ENCODE data around the gene SYPL1.

The SYPL1 gene

DNA sequence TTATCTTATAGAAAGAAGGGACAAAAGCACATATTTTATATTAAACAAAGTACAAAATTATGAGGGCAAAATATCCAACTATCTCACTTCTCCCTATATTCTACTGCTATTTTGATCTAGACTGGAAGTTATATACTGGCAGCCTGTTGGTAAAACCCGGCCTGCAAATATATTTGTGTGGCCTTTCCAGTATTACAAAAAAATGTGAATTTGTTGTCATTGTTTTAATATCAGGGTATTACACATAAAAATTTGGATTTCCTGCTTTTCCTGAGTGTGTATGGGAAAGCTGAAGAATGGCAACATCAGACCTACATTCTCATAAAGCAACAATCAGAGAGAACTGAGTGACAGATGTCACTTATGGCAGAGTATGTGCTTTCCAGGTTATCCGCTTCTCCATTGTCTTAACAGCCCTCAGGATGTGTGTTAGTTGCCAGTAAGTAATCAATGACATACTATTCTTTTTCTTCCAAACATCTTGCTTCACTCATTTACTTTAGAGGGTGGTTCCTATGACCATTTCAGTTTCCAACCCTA, 7.3 kb downstream of the SYPL1 start:
- no peak overlapping the region; the same call in 1 of the 2 replicates for H3K27ac ChIP-seq (ENCODE audit: low read length)
- H3K4me1 ChIP-seq (ENCODE audit: insufficient read depth, low read length): peaks cover 68% of the 10 kb centered on the region
- H3K36me3 ChIP-seq (ENCODE audit: insufficient read depth, low read length): peaks cover 30% of the 10 kb centered on the region
- H4K20me1 ChIP-seq (ENCODE audit: insufficient read depth, low read length): peaks cover 65% of the 10 kb centered on the region
- no peaks in the 10 kb centered on the region for H3K9me3 ChIP-seq (ENCODE audit: insufficient read depth, low read length, severe bottlenecking)
- H3K4me2 ChIP-seq (ENCODE audit: insufficient read depth, low read length): peak overlapping the region; percentile 36; the same call in 1 of the 2 replicates
- no peak for TF ChIP-seq EZH2 (IDR thresholded peaks at IDR 0.05; ENCODE audit: borderline replicate concordance, low read depth, low read length, severe bottlenecking)
- TF ChIP-seq, protein P1, sequence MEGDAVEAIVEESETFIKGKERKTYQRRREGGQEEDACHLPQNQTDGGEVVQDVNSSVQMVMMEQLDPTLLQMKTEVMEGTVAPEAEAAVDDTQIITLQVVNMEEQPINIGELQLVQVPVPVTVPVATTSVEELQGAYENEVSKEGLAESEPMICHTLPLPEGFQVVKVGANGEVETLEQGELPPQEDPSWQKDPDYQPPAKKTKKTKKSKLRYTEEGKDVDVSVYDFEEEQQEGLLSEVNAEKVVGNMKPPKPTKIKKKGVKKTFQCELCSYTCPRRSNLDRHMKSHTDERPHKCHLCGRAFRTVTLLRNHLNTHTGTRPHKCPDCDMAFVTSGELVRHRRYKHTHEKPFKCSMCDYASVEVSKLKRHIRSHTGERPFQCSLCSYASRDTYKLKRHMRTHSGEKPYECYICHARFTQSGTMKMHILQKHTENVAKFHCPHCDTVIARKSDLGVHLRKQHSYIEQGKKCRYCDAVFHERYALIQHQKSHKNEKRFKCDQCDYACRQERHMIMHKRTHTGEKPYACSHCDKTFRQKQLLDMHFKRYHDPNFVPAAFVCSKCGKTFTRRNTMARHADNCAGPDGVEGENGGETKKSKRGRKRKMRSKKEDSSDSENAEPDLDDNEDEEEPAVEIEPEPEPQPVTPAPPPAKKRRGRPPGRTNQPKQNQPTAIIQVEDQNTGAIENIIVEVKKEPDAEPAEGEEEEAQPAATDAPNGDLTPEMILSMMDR (IDR thresholded peaks at IDR 0.05; ENCODE audit: borderline replicate concordance, extremely low read depth, low read length, poor library complexity, severe bottlenecking): no peak
- no peak overlapping the region for H3K9ac ChIP-seq (ENCODE audit: low read depth, low read length)
- ATAC-seq (ENCODE audit: insufficient read depth, low read depth) (no peak), DNase-seq (no peak)
- H3K79me2 ChIP-seq (ENCODE audit: insufficient read depth, low read length): peaks cover 100% of the 10 kb centered on the region
- H2AFZ ChIP-seq (ENCODE audit: low read depth, low read length): no peak overlapping the region
- no peak overlapping the region for H3K4me3 ChIP-seq (ENCODE audit: low read depth in 1 of 2, low read length in 2 of 2)
- no peaks in the 10 kb centered on the region for H3K27me3 ChIP-seq (ENCODE audit: insufficient read depth, low read length, poor library complexity)

DNA sequence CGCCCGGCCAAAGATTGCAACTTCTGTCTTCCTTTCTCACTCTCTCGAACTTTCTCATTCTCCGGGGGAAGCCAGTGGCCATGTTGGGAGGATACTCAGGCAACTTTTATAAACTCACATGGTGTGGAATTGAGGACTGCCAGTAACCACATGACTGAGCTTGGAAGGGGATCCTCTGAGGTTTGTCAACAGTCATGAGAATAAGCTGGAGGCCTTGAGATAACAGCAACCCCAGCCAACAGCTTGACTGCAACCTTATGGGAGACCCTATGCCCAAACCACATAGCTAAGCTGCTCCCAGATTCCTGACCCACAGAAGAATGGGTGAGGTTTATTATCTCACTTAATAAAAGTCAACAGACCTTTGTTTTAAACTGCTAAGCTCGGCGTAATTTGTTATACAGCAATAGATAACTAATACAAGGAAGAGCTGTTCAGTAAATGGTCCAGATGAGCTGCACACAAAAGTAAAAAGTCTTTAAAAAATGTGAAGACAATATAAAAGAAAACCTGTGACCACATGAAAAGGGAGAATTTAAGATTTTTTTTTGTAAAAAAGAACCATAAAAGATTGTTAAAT, 9.6 kb downstream of the SYPL1 start:
- Histone ChIP-seq H2AFZ (ENCODE audit: low read depth, low read length) (no peak overlapping the region), H3K4me1 (ENCODE audit: insufficient read depth, low read length) (peaks cover 52% of the 10 kb centered on the region), H3K27me3 (ENCODE audit: insufficient read depth, low read length, poor library complexity) (no peaks in the 10 kb centered on the region), H3K9me3 (ENCODE audit: insufficient read depth, low read length, severe bottlenecking) (no peaks in the 10 kb centered on the region), H3K4me3 (ENCODE audit: low read depth in 1 of 2, low read length in 2 of 2) (no peak overlapping the region), H4K20me1 (ENCODE audit: insufficient read depth, low read length) (peaks cover 64% of the 10 kb centered on the region), H3K4me2 (ENCODE audit: insufficient read depth, low read length) (no peak overlapping the region), H3K79me2 (ENCODE audit: insufficient read depth, low read length) (peaks cover 99% of the 10 kb centered on the region), H3K9ac (ENCODE audit: low read depth, low read length) (no peak overlapping the region), H3K36me3 (ENCODE audit: insufficient read depth, low read length) (peaks cover 47% of the 10 kb centered on the region), H3K27ac (ENCODE audit: low read length) (peak overlapping the region; percentile 2; the same call in 1 of the 2 replicates)
- TF ChIP-seq, protein P1 (IDR thresholded peaks at IDR 0.05; ENCODE audit: borderline replicate concordance, extremely low read depth, low read length, poor library complexity, severe bottlenecking): no peak
- TF ChIP-seq EZH2 (IDR thresholded peaks at IDR 0.05; ENCODE audit: borderline replicate concordance, low read depth, low read length, severe bottlenecking): no peak
- DNase-seq (no peak), ATAC-seq (ENCODE audit: insufficient read depth, low read depth) (0 out of 3 replicates have a peak, but pooled peaks have one; percentile 40)

DNA sequence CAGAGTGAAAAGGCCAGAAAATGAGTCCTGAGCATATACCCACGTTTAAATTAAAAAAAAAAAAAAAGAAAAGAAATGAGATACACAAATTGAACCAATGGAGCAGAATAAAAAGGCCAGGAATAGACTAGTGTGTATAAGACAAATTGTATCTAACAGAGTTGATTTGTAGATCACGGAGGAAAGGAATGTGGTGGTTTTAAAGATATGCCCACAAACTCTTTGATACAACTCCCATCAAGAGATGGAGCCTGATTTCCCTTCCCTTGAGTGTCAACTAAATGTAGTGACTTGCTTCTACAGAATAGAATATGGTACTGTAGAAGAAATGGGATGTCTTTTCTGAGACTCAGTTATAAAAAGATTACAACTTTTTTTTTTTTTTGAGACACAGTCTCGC, 10.4 kb downstream of the SYPL1 start:
- no peak for TF ChIP-seq EZH2 (IDR thresholded peaks at IDR 0.05; ENCODE audit: borderline replicate concordance, low read depth, low read length, severe bottlenecking)
- TF ChIP-seq, protein P1 (IDR thresholded peaks at IDR 0.05; ENCODE audit: borderline replicate concordance, extremely low read depth, low read length, poor library complexity, severe bottlenecking): no peak
- peaks cover 52% of the 10 kb centered on the region for H3K36me3 ChIP-seq (ENCODE audit: insufficient read depth, low read length)
- DNase-seq: no peak
- peaks cover 47% of the 10 kb centered on the region for H3K4me1 ChIP-seq (ENCODE audit: insufficient read depth, low read length)
- no peaks in the 10 kb centered on the region for H3K9me3 ChIP-seq (ENCODE audit: insufficient read depth, low read length, severe bottlenecking)
- no peak overlapping the region for H3K4me2 ChIP-seq (ENCODE audit: insufficient read depth, low read length)
- H3K27me3 ChIP-seq (ENCODE audit: insufficient read depth, low read length, poor library complexity): no peaks in the 10 kb centered on the region
- peaks cover 98% of the 10 kb centered on the region for H3K79me2 ChIP-seq (ENCODE audit: insufficient read depth, low read length)
- ATAC-seq (ENCODE audit: insufficient read depth, low read depth): no peak
- no peak overlapping the region for H2AFZ ChIP-seq (ENCODE audit: low read depth, low read length)
- no peak overlapping the region for H3K27ac ChIP-seq (ENCODE audit: low read length)
- H3K9ac ChIP-seq (ENCODE audit: low read depth, low read length): no peak overlapping the region
- no peak overlapping the region for H3K4me3 ChIP-seq (ENCODE audit: low read depth in 1 of 2, low read length in 2 of 2)
- H4K20me1 ChIP-seq (ENCODE audit: insufficient read depth, low read length): peaks cover 64% of the 10 kb centered on the region
